Erythroblast (primary cell): Measurements from ENCODE around the gene CEBPZOS.

Experiments
- GATA1 ChIP-seq: IDR thresholded peaks from 2 replicates; pipeline ENCODE4 v1.6.1; 2011; ENCODE audit warnings: low read depth, mild to moderate bottlenecking, control low read depth, low read length, moderate library complexity
- POLR2A ChIP-seq: IDR thresholded peaks from 2 replicates; pipeline ENCODE4 v1.6.1; 2011; ENCODE audit warnings: mild to moderate bottlenecking, low read length

DNA sequence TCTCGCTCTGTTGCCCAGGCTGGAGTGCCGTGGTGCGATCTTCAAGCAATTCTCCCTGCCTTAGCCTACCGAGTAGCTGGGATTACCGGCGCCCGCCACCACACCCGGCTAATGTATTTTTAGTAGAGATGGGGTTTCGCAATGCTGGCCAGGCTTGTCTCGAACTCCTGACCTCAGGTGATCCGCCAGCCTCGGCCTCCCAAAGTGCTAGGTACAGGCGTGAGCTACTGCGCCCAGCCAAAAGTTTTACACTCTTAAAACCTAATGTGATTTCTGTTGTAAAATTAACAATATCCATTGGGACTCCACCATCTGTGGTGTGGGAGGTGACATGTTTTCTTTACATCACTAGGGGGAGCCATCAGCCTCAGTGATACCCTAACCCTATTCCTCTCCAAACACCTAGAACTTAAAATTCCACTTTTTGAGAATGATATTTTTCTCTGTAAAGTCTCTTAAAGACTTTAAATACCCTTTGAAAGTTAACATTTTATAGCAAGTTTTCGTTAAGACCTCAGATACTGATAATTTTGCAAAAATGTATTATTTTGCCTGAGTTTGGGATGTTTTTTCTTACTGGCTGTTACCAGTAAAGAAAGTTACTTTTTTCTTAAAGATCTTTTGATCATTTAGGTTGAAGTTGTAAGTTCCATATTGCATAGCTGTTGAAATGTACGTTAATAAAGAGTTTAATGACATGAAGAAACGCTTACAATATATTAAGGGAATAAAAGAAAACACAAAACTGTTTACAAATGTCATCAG lies 27.9 kb upstream of the CEBPZOS start:
- TF ChIP-seq POLR2A = no peak
- no peak for TF ChIP-seq GATA1
